GM19023 (cell line): ENCODE results near the gene TMCC1.
"Not testable (repeated sequence)": the region's sequence is repeated elsewhere in the genome, so short reads cannot be mapped to it uniquely, and the experiment has no call there.

Source experiments
- ATAC-seq: cut with Tn5 transposase; IDR thresholded peaks from one replicate; pipeline ENCODE4 v1.9.1; 2021; ENCODE audit warnings: mild to moderate bottlenecking, moderate library complexity; ENCODE audit not compliant: unreplicated experiment

The TMCC1 gene

GRCh38 chr3:129837065-129837642, 56.4 kb downstream of the TMCC1 start:
- no peak for ATAC-seq

DNA sequence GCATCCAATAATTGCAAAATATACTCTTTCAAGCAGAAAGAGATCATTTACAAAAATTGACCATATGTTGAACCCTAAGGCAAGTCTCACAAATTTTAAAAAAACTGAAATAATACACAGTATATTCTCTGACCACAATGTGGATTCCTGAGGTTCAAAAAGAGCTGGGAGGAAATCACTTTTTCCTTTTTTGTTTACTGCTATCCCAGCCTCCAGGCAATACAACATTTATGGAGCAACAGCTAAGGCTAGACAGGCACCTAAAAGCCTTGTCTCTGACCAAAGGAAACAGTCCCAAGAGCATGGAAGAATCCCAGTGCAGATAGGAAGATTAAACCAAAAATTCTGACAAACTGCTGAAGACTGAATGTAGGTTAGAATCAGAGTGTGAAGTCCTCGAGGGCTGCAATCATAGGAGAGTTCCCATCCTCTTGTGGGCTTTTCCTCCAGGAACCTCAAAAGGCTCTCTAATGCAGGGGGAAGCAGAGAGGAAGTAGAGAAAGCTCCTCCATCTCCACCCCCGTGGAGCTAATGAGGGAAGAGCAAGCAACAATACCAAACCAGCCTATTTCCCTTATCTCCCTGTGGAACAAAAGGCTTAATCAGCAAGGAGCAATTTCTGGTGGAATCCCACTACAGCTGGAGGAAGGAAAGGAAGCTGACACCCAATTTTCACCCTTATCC, 57.0 kb downstream of the TMCC1 start:
- no peak for ATAC-seq

DNA sequence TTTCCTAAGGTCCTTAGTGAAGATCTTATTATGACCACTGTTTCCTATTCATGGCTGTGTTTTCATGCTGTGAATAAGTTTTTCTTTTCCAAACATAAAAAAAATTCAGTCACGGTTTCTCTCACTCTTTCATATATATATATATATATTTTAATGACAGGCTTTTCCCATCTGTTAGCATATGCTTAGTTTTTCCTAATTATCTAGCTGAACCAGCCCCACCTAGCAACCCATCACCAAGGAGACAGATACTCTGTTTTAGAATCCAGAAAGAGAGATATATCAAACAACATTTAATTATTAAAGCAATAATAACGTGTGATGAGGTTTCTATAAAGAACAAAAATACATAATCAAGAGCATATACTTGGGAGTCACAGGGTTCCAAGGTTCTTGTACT, 58.3 kb downstream of the TMCC1 start:
- no peak for ATAC-seq

GRCh38 chr3:129834580-129834979, 58.9 kb downstream of the TMCC1 start:
- no peak for ATAC-seq

DNA sequence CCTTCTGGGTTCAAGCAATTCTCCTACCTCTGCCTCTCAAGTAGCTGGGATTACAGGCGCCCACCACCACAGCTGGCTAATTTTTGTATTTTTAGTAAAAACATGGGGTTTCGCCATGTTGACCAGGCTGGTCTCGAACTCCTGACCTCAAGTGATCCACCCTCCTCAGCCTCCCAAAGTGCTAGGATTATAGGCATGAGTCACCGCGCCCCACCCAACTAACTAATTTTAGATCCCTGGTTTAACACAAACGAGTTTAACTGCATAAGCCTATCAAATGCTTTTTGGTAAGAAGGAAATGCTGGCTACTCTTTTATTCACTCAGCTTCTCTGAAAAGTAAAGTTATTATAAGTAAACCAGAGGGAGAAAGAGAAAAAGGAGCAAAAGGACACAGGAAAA, 61.6 kb downstream of the TMCC1 start:
- ATAC-seq: not testable (repeated sequence)

GRCh38 chr3:129831503-129831902, 62.0 kb downstream of the TMCC1 start:
- no peak for ATAC-seq

DNA sequence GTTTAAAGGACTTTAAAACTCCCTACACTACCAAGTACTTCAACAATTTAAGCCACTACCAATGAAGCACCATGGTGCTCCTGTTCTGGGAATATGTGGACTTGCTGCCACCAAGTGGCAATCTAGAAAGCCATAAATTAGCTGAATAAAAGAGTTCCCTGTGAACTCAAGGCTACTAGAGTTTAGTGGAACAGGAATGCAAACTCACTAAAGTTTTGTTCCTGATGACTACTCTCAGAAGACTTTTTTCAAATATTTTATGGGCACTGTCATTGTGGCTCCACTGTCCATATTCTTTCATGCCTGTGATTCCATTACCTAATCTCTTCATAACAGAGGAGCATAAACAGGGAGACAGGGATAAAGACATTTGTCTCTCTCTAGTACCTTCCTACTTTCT, 63.9 kb downstream of the TMCC1 start:
- no peak for ATAC-seq

DNA sequence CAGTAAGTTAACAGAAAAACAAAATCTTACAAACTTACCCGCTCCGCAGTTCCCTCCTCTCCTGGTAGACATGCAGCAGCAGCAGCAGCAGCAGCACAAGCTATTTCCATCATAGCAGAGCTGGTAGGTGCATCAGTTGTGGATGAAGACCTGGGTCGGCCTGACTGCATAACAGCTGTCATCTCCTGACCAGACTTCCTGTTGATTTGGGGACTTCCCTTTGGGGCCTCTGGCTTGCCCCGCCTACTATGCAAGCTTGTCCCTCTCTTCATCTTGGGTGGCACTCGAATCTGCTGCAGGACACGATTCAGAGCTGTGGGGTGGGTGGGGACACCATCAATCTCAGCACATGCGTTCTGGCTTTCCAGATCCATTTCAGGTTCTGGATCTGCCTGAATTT, 65.7 kb downstream of the TMCC1 start:
- peak; percentile 86 for ATAC-seq

DNA sequence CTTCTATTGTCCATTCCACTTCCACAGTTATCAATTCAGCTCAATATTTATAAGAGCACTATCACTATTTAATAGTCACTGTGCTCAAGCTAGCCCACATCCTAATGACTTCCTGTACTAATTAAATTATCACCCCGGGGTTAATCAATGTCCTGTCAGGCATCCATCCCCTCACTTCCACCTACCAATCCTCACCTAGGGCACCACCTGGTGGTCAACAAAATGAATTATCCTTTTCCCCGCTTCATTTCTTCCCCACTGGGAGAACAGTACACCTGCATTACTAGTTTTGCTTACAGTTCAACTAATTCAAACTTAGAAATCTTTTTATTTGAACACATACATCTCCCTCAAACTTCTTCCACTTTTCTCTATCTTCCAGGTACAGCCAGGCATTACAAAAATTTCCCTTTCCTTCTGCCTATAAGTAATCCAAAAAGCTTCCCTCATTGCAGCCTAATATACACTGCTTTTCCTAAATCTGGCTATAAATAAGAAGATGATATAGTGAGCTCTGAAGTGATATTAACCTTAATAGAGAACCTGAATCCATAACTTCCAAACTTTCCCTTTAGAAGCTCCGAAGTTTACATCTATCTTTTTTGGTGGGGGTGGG, 68.5 kb downstream of the TMCC1 start:
- ATAC-seq: no peak

DNA sequence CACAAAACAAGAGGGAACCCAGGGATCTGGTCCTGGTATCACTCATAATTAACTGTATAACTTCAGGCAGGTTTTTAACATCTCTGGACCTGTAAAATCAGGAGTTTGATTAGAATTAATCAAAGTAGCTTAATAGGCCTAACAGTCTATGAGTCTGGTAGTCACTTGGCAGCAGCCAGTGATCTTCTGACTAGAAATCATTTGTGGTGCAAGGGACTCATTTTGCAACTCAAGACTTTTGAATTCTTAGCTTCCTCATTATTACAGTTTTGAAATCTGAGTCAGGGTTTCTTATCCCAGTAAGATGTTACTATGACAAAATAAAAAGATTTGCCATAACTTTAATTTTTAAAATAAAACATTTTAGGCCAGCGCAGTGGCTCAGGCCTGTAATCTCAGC, 70.8 kb downstream of the TMCC1 start:
- no peak for ATAC-seq

- ATAC-seq: no peak
Measured at GRCh38 chr3:129822241-129822640, 71.3 kb downstream of the TMCC1 start.

DNA sequence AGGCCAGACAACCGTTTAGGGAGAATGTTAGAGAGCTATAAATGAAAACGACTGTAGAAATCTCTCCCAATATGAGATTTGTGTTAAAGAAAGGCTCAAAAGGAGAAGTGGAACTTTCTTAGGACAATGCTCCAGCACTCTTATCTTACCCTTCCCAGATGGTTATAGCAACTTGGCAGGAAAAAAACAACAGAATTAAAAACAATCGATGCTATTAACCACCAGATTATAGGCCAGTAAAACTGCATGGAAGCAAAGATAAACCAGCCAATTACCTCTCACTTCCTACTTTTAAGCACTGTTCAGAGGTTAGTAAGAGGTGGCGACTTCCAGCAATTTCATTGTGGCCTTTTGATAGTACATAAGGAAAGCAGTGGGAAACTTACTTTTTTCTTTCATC, 72.9 kb downstream of the TMCC1 start:
- no peak for ATAC-seq

GRCh38 chr3:129812589-129812988, 80.9 kb downstream of the TMCC1 start:
- ATAC-seq: no peak

DNA sequence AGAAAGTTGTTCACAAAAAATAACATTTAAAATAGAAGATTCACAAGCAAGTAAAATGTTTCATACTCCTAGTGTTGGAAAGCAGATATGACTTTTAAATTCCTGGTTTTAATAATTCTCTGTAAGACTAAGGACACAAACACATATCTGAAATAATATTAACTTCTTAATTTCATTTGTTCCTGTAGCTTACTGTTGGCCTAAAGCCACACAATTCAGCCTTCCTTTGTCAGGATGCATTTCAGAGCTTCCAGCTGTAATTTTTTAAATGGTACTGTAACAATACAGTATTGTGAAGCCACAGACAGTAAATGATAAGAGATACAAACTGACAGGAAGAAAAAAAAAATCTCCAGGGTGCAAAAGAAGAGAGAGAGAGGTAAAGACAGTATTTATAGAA, 84.2 kb downstream of the TMCC1 start:
- no peak for ATAC-seq

DNA sequence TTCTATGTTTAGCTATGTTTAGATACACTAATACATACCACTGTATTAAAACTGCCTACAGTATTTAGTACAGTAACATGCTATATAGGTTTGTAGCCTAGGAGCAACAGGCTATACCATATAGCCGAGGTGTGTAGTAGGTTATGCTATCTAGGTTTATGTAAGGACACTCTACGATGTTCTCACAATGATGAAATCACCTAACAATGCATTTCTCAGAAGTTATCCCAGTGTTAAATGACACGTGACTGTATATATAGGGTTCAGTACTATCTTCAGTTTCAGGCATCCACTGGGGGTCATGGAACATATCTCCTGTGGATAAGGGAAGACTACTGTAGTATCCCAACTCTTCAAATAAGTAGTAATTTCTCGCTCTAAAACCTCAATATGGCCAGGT, 97.4 kb downstream of the TMCC1 start:
- no peak for ATAC-seq

- no peak for ATAC-seq
Measured at GRCh38 chr3:129795186-129796010, 98.1 kb downstream of the TMCC1 start.

- ATAC-seq: peak; percentile 55
Measured at GRCh38 chr3:129794311-129795185, 99.0 kb downstream of the TMCC1 start.

- no peak for ATAC-seq
Measured at GRCh38 chr3:129793942-129794310, 99.6 kb downstream of the TMCC1 start.

- no peak for ATAC-seq
Measured at GRCh38 chr3:129793319-129793718, 100.2 kb downstream of the TMCC1 start.

DNA sequence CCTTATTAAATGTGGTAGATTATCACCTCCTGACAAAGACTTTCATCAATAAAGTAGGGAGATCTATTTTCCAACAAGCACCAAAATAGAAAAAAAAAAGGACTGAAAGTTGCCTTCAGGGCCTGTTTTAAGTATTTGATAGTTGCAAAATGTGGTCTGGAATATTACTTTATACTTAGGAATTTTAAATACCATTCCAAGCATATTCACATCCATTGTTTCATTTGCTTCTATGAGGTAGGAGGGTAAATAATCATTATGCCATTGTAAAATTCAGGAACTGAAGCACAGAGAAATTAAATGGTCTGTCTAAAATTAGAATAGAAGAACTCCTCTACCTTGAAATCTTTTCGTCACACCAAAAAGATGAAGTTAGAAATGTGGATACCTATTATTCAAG, 110.0 kb downstream of the TMCC1 start:
- ATAC-seq: no peak

DNA sequence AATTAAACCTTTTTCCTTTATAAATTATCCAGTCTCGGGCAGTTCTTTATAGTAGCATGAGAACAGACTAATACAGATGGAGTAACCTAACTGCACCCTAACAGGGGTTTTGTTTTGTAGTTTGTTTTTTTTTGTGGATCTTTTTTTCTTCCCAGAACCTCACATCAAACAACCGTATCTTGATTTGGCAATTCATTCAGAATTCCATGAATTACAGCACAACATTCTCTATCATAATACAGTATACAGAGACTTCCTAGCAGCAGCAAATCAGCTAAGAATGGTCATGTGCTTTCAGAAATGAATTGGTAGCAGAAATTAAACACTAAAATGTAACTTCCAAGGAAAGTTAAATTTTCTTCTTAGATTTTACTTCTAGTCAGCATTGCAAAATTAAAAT, 114.6 kb downstream of the TMCC1 start:
- no peak for ATAC-seq
